K562 (cell line): ENCODE data around the gene SCAP.

Experiments
- CEBPB ChIP-seq: fragments of 450-650 bp; IDR thresholded peaks from 2 replicates; pipeline ENCODE4 v1.6.1; 2016; ENCODE audit warnings: missing genetic modification characterization, missing compliant biosample characterization
- CTCF ChIP-seq, 3 experiments: IDR thresholded peaks in 2 of 3; conservative IDR thresholded peaks in 1 of 3; 2 replicates each; pipeline ENCODE4 v1.5.1; 2011 to 2012; ENCODE audit warnings: low read length in 3 of 3, mild to moderate bottlenecking in 3 of 3, control low read depth in 2 of 3, improper control_type of control experiment in 1 of 3, inconsistent platforms in 1 of 3, low read depth in 1 of 3, mixed read lengths in 1 of 3, moderate library complexity in 1 of 3; ENCODE audit not compliant: insufficient read depth in 2 of 3
- E2F5 ChIP-seq: sonication (generic); formaldehyde crosslinking; IDR thresholded peaks from 2 replicates; pipeline ENCODE4 v1.8.0; 2022; ENCODE audit warnings: mild to moderate bottlenecking, missing genetic modification reagents
- EZH2 ChIP-seq: IDR thresholded peaks from 2 replicates; pipeline ENCODE4 v1.6.1; 2012; ENCODE audit warnings: low read depth, mild to moderate bottlenecking, inconsistent platforms, low read length, borderline replicate concordance
- GABPA ChIP-seq: fragments of 200-800 bp; sonication (Bioruptor generic); conservative IDR thresholded peaks from 2 replicates; pipeline ENCODE4 v1.6.1; 2016; ENCODE audit warnings: low read depth, missing genetic modification characterization, missing compliant biosample characterization
- HNRNPL ChIP-seq: fragments of 200-400 bp; formaldehyde crosslinking; IDR thresholded peaks from 2 replicates; pipeline ENCODE4 v1.6.1; 2017; ENCODE audit warnings: low read depth, mild to moderate bottlenecking, low read length
- POLR2AphosphoS5 ChIP-seq: IDR thresholded peaks from 2 replicates; pipeline ENCODE4 v1.6.1; 2011; ENCODE audit warnings: mild to moderate bottlenecking, low read depth, low read length, moderate library complexity; ENCODE audit not compliant: control insufficient read depth, insufficient read depth
- TOE1 ChIP-seq, 2 experiments: fragments of 450-650 bp in 1 of 2; sonication (generic) in 1 of 2; formaldehyde crosslinking in 1 of 2; IDR thresholded peaks; 2 replicates each; pipeline versions ENCODE4 v1.7.1 to v1.8.0; 2016 to 2022; ENCODE audit warnings: borderline replicate concordance in 2 of 2, mild to moderate bottlenecking in 2 of 2, antibody characterized with exemption in 1 of 2, inconsistent platforms in 1 of 2, low read depth in 1 of 2, missing genetic modification reagents in 1 of 2, moderate library complexity in 1 of 2
- USF1 ChIP-seq: sonication (generic); formaldehyde crosslinking; IDR thresholded peaks from 2 replicates; pipeline ENCODE4 v1.9.0; 2022; ENCODE audit warnings: mild to moderate bottlenecking, missing genetic modification reagents
- ZNF184 ChIP-seq: sonication (generic); formaldehyde crosslinking; IDR thresholded peaks from 2 replicates; pipeline ENCODE4 v1.5.0; 2020; ENCODE audit warnings: missing genetic modification reagents
- TF ChIP-seq, protein P1 (sequence below): sonication (generic); formaldehyde crosslinking; IDR thresholded peaks from 2 replicates; pipeline ENCODE4 v1.8.1; 2023; ENCODE audit warnings: mild to moderate bottlenecking, missing genetic modification reagents, moderate library complexity
- TF ChIP-seq, protein P2 (sequence below): fragments of 450-650 bp; IDR thresholded peaks from 2 replicates; pipeline ENCODE4 v1.7.0; 2016; ENCODE audit warnings: borderline replicate concordance

GRCh38 chr3:47440131-47440530 is 35.6 kb downstream of the SCAP start:
- no peak for TF ChIP-seq TOE1 (IDR thresholded peaks at IDR 0.05; ENCODE audit: borderline replicate concordance)
- TF ChIP-seq TOE1 (CRISPR knock-in tag; IDR thresholded peaks at IDR 0.05; ENCODE audit: borderline replicate concordance, low read depth), result no peak
- no peak for TF ChIP-seq EZH2
- no peak for TF ChIP-seq POLR2AphosphoS5
- no peak for TF ChIP-seq E2F5 (CRISPR knock-in tag)
- TF ChIP-seq CEBPB (tag), result no peak
- TF ChIP-seq CTCF (IDR thresholded peaks at IDR 0.05 in 2 of 3, conservative IDR thresholded peaks at IDR 0.05 in 1 of 3; ENCODE audit: insufficient read depth in 2 of 3, low read depth in 1 of 3, low read length in 3 of 3), result peak; percentile 54 to 66 (median 60)
- no peak for TF ChIP-seq ZNF184 (CRISPR knock-in tag)
- TF ChIP-seq HNRNPL, result no peak
- TF ChIP-seq, protein P1, sequence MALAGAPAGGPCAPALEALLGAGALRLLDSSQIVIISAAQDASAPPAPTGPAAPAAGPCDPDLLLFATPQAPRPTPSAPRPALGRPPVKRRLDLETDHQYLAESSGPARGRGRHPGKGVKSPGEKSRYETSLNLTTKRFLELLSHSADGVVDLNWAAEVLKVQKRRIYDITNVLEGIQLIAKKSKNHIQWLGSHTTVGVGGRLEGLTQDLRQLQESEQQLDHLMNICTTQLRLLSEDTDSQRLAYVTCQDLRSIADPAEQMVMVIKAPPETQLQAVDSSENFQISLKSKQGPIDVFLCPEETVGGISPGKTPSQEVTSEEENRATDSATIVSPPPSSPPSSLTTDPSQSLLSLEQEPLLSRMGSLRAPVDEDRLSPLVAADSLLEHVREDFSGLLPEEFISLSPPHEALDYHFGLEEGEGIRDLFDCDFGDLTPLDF (CRISPR knock-in tag), result no peak
- no peak for TF ChIP-seq GABPA
- no peak for TF ChIP-seq USF1 (CRISPR knock-in tag)
- TF ChIP-seq, protein P2, sequence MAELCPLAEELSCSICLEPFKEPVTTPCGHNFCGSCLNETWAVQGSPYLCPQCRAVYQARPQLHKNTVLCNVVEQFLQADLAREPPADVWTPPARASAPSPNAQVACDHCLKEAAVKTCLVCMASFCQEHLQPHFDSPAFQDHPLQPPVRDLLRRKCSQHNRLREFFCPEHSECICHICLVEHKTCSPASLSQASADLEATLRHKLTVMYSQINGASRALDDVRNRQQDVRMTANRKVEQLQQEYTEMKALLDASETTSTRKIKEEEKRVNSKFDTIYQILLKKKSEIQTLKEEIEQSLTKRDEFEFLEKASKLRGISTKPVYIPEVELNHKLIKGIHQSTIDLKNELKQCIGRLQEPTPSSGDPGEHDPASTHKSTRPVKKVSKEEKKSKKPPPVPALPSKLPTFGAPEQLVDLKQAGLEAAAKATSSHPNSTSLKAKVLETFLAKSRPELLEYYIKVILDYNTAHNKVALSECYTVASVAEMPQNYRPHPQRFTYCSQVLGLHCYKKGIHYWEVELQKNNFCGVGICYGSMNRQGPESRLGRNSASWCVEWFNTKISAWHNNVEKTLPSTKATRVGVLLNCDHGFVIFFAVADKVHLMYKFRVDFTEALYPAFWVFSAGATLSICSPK, result no peak
